DMS79 treated with DMSO at 0.1 percent for 48 hours (cell line): ENCODE data around the gene AASDH.
"Not testable (repeated sequence)": the region's sequence is repeated elsewhere in the genome, so short reads cannot be mapped to it uniquely, and the experiment has no call there.

ENCODE experiments used
- DNase-seq: peaks from one replicate; lab custom pipeline; 2025; lab: John Stamatoyannopoulos, UW

AASDH gene

DNA sequence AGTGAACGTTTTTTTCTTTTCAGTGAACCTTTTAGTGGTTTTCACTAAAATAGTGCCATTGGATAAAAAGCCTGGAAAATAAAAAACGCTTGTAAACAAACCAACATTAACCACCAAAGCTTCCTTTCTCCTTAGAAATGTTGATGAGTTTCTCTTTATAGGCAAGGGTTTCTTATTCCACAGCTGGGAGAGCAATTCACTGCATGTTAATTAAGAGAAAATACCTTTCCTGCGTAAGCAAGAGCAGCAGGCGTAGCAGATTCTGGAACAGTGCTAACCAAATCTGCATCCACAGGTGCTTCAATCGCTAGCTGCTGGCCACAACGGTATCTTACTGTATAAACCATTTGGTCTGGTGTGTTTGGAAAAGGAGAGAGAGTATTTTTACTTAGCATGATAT, 13.3 kb upstream of the AASDH start:
- no peak for DNase-seq

GRCh38 chr4:56391270-56391669, 4.0 kb upstream of the AASDH start:
- no peak for DNase-seq

- no peak for DNase-seq
Measured at GRCh38 chr4:56389558-56389957, 2.3 kb upstream of the AASDH start.

DNA sequence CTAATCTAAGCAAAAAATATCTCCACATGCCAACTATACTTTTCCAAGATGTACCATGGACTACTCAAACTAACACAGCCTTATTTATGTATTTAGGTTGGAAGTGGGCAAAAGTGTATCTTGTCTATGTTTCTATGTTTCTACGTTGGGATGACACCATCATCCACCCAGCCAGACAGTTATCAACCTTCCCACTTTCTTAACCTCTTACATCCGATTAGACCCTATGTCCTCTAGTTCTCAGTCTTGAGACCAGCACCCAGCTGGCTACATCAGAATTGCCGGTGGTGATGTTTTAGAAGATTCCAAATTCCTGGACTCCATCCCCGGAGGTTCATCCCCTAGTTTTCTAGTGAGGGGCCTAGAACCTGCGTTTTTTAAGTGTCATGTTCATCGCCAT, 1.0 kb upstream of the AASDH start:
- no peak for DNase-seq

DNA sequence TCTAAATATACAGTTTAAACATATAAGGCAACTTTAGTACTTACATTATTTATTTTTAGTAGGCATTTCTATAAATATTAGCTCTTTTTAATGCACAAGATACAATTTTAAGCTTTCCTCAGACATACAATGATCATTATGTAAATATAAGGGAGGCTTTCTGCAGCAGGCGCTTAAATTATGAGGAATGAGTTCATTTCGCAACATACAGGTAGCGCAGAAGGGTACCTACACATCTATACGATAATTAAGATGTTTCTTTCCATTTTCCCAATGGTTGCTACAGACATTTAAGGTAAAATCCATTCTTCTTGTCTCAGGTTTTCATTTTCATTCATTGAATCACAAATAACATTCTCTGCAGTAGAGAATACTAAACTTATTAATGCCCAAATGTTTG, 1.2 kb downstream of the AASDH start:
- no peak for DNase-seq

- DNase-seq = no peak
Measured at GRCh38 chr4:56375458-56375857, 11.8 kb downstream of the AASDH start.

GRCh38 chr4:56374956-56375355, 12.3 kb downstream of the AASDH start:
- no peak for DNase-seq

DNA sequence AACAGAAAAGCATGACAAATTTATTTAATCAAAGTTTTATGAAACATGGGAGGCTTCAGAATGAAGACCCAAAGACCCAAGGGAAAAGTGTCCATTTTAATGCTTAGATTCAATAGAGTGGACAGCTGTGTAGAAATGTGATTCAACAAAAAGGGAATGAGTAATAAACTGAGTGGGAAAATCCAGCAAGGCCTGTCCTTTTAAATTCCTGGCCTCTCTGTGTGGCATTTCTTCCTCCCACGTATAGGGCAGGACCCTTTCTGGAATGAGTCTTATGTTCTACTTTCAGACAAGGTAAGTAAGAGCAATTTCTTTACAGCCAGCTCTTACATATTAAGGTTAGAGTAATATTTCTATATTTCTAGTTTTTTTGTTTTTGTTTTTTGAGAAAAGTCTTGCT, 14.5 kb downstream of the AASDH start:
- DNase-seq = no peak

DNA sequence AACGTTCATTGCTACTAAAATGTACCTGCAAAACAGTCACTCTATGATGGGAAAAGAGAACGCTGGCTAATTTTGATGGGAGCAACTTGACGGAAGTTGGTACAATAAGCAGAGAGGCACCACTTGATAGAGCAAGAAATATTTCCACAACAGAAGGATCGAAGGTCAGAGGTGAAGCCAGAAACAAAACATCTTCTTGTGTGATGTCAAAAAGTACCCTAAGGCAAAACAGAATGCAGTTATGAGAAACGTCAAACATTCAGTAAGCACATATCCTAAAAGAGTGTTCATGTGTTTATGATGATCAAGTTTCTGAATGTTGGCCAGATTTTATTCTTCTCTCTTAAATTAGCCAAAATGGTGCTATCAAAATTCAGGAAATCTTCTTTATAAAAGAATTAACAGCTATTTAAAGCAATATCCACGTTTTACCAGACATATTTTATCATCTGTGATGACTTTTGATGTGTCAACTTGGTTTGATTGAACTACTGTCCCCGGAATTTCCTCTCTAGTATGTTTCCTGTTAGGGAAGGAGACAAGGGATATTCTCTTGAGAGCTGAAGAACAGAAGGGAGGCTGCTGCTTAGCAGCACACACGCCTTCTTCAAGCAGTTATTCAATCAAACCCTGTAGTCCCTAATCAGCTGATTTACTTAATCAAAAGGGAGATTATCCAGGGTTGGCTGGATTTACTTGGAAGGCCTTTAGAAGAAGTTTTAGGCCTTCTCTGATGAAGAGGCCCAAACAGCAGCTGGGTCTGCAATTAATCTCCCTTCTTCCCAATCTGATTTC, 15.7 kb downstream of the AASDH start:
- no peak for DNase-seq

GRCh38 chr4:56370377-56370776, 16.9 kb downstream of the AASDH start:
- DNase-seq = no peak

GRCh38 chr4:56362981-56363380, 24.3 kb downstream of the AASDH start:
- DNase-seq = not testable (repeated sequence)

GRCh38 chr4:56360071-56360470, 27.2 kb downstream of the AASDH start:
- DNase-seq = no peak

GRCh38 chr4:56356650-56357049, 30.6 kb downstream of the AASDH start:
- DNase-seq = no peak

DNA sequence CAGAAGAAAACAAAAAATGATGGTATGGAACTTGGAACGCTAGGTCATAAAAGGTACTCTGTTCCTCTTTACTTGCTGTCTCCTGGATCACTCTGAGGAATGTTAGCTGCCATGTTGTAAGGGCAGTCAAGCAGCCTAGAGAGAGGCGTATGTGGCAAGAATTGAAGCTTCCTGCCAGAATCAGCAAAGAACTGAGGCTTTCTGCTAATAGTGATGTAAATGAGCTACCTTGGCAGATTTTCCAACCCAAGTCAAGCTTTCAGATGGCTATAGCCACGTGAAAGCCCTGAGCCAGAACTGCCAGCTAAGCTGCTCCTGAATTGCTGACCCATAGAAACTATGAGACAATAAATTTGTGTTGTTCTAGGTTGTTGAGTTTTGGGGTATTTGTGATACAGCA, 38.7 kb downstream of the AASDH start:
- DNase-seq = no peak

DNA sequence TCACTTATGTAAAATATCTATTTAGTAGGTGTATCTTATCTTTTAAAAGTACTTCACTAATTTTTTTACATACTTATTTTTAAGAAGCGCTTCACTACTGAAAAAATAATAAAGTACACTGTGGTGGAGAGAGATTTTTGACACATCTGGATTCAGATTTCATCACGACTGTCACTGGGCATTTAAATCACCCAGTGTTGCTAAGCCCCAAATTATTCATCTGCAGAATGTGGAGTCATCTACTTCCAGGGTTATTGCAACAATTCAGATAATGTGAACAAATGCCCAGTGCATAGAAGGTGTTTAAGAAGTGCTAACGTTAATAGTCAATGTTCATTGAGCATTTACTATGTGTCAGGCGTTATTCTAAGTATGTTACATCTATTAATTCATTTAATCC, 41.8 kb downstream of the AASDH start:
- DNase-seq = no peak

DNA sequence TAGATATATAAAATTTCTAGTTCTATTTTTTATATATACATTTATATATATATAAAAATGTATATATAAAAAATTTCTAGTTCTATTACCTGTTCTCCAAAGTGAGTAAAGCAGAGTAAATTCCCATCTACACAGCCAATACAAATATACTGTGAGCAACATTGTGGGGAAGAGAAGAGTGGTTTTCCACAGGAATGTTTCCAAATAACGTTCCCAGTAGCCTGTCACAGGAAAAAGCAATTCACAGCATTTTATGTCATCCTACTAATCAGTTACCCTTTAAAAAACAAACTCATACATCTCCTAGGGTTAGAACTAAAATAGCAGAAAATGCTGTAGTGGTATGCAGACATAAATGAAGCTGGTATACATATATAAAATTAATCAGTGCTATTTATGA, 44.5 kb downstream of the AASDH start:
- DNase-seq = no peak

GRCh38 chr4:56330691-56331090, 56.6 kb downstream of the AASDH start:
- no peak for DNase-seq

GRCh38 chr4:56326363-56326762, 60.9 kb downstream of the AASDH start:
- DNase-seq = no peak

DNA sequence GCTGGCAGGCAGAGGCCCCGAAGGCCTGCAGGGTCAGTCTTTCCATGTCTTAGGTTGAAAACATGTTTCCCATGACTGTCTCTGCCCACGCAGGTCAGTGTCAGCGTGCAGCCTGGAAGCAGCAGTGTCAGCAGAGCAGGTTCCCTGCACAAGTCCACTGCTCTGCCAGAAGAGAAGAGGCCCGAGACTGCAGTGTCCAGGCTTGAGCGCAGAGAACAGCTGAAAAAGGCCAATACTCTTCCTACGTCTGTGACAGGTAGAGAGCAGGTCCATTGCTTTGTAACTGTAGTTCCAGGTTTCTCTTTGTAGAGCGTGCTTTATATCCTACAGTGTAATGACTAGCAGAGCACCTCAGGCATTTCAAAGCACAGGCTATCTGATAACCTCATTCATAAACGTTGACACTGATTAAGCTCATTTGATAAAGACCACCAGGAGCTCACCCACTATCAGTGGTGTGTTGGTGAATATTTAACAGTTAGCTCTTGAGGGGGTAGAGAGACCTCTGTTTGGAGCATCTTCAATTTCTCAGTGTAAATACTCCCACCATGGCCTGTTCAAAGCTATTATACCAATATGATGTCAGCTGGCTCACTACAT, 63.2 kb downstream of the AASDH start:
- no peak for DNase-seq

GRCh38 chr4:56323327-56323726, 64.0 kb downstream of the AASDH start:
- DNase-seq = no peak

DNA sequence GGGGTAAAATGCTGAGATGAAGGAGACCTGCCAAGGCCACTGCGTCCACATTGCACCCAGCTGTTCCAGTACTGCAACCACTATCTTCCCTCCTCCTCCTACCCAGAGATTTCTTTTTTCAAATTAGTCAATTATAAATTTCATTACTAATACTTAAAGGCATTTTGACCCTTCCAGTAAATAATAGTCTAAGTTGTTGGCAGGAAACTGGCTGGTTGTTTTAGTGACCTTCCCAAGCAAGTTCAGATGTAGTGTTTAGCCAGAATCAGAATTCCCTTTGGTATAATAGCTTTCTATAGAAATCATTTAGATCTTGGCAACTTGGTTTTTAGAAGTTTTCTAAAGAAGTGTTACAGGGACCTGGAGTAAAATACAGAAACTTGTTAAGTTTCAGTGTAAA, 66.0 kb downstream of the AASDH start:
- DNase-seq = no peak

DNA sequence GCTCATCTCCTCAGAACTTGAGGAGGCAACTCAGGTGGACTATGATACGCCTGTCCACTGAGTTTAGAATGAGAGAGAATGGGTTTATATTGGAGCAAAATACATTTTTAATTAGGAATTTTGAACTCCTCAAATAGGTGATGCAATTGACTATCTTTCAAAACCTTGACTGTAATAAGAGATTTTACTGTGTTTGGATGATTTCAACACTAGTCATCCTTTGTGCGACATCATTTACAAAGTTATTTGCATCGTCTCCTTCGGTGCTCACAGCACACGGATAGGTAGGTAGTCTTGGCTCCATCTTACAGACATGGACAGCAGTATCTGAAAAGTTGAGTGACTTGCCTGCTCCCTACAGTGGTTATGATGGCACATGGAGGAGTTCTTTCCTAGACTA, 67.0 kb downstream of the AASDH start:
- DNase-seq = no peak

DNA sequence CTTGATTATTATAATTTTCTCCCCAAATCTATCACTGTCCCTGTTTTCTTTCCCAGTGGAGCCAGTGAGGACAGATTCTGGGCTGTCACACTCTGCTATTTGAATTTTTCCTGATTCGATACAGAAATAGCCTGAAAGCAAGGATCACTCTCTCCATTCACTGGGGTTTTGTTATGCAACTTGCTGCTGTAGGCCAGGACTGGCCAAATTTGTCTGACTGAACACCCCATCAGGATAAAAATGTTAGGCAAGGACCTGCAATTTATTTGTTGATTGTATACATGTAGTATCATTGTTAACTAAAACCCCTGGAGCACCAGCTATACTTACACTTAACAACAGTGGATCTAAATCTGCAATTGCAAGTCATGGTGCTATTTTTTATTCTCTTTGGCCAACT, 68.7 kb downstream of the AASDH start:
- no peak for DNase-seq

DNA sequence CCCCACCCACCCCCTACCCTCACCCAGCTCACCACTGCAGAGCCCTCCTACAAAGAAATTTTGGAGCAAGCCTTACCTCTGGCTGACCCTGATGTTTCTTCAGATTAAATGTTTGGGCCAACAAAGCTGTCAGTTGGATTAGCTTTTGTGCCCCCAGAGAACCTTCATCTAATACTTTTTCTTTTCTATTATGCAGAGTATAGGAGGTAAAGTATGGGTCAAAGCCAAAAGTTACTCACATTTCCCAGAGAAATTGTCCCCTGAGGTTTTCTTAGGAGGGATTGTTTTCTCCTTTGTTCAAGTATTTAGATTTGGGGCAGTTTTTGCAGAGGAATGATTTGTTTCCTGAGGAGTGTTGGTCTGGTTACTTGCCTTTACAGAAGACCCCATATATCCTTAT, 69.5 kb downstream of the AASDH start:
- no peak for DNase-seq
